Measurements from ENCODE around the gene CFAP68.

Gene CFAP68

GRCh38 chr11:111838054-111838453 is 41.3 kb upstream of the CFAP68 start:
- H3K9ac ChIP-seq (ENCODE audit: insufficient read length, low read depth) = no peak overlapping the region
- no peak for TF ChIP-seq YY1 (IDR thresholded peaks at IDR 0.05; ENCODE audit: insufficient read depth, insufficient read length)
- no peak for TF ChIP-seq ZNF274 (IDR thresholded peaks at IDR 0.05; ENCODE audit: low read depth, low read length)
- no peak for TF ChIP-seq SUZ12 (IDR thresholded peaks at IDR 0.05; ENCODE audit: extremely low read depth, insufficient read depth, insufficient read length)
- no peaks in the 10 kb centered on the region for H3K9me3 ChIP-seq (ENCODE audit: insufficient read depth, low read length)
- no peaks in the 10 kb centered on the region for H3K27me3 ChIP-seq (ENCODE audit: insufficient read depth, insufficient read length)
- H3K36me3 ChIP-seq (ENCODE audit: insufficient read depth, insufficient read length, low read length) = peaks cover 13% of the 10 kb centered on the region
- DNase-seq (ENCODE audit: low read depth, low spot score) = no peak
- no peak overlapping the region for H3K4me3 ChIP-seq (ENCODE audit: insufficient read length, low read depth)
- peaks cover 2% of the 10 kb centered on the region for H3K4me1 ChIP-seq (ENCODE audit: insufficient read depth, insufficient read length)

- no peak for TF ChIP-seq ZNF274 (IDR thresholded peaks at IDR 0.05; ENCODE audit: low read depth, low read length)
- TF ChIP-seq YY1 (IDR thresholded peaks at IDR 0.05; ENCODE audit: insufficient read depth, insufficient read length) = no peak
- no peak for TF ChIP-seq SUZ12 (IDR thresholded peaks at IDR 0.05; ENCODE audit: extremely low read depth, insufficient read depth, insufficient read length)
- H3K27me3 ChIP-seq (ENCODE audit: insufficient read depth, insufficient read length) = no peaks in the 10 kb centered on the region
- peaks cover 24% of the 10 kb centered on the region for H3K36me3 ChIP-seq (ENCODE audit: insufficient read depth, insufficient read length, low read length)
- no peak overlapping the region for H3K9ac ChIP-seq (ENCODE audit: insufficient read length, low read depth)
- no peaks in the 10 kb centered on the region for H3K9me3 ChIP-seq (ENCODE audit: insufficient read depth, low read length)
- no peak overlapping the region for H3K4me3 ChIP-seq (ENCODE audit: insufficient read length, low read depth)
- peaks cover 2% of the 10 kb centered on the region for H3K4me1 ChIP-seq (ENCODE audit: insufficient read depth, insufficient read length)
- DNase-seq (ENCODE audit: low read depth, low spot score) = no peak
Measured at GRCh38 chr11:111840143-111840542, 39.2 kb upstream of the CFAP68 start.

- Histone ChIP-seq H3K27me3 (ENCODE audit: insufficient read depth, insufficient read length) (no peaks in the 10 kb centered on the region), H3K4me3 (ENCODE audit: insufficient read length, low read depth) (no peak overlapping the region), H3K36me3 (ENCODE audit: insufficient read depth, insufficient read length, low read length) (peaks cover 22% of the 10 kb centered on the region), H3K9me3 (ENCODE audit: insufficient read depth, low read length) (no peaks in the 10 kb centered on the region), H3K9ac (ENCODE audit: insufficient read length, low read depth) (no peak overlapping the region), H3K4me1 (ENCODE audit: insufficient read depth, insufficient read length) (peaks cover 5% of the 10 kb centered on the region)
- peak; percentile 86 for DNase-seq (ENCODE audit: low read depth, low spot score)
- no peak for TF ChIP-seq SUZ12 (IDR thresholded peaks at IDR 0.05; ENCODE audit: extremely low read depth, insufficient read depth, insufficient read length)
- no peak for TF ChIP-seq ZNF274 (IDR thresholded peaks at IDR 0.05; ENCODE audit: low read depth, low read length)
- no peak for TF ChIP-seq YY1 (IDR thresholded peaks at IDR 0.05; ENCODE audit: insufficient read depth, insufficient read length)
Measured at GRCh38 chr11:111841370-111842053, 37.8 kb upstream of the CFAP68 start.

- Histone ChIP-seq H3K9me3 (ENCODE audit: insufficient read depth, low read length) (no peaks in the 10 kb centered on the region), H3K4me3 (ENCODE audit: insufficient read length, low read depth) (no peak overlapping the region), H3K9ac (ENCODE audit: insufficient read length, low read depth) (no peak overlapping the region), H3K36me3 (ENCODE audit: insufficient read depth, insufficient read length, low read length) (peaks cover 13% of the 10 kb centered on the region), H3K4me1 (ENCODE audit: insufficient read depth, insufficient read length) (peaks cover 5% of the 10 kb centered on the region), H3K27me3 (ENCODE audit: insufficient read depth, insufficient read length) (no peaks in the 10 kb centered on the region)
- TF ChIP-seq SUZ12 (IDR thresholded peaks at IDR 0.05; ENCODE audit: extremely low read depth, insufficient read depth, insufficient read length) = no peak
- no peak for TF ChIP-seq ZNF274 (IDR thresholded peaks at IDR 0.05; ENCODE audit: low read depth, low read length)
- no peak for DNase-seq (ENCODE audit: low read depth, low spot score)
Measured at GRCh38 chr11:111843661-111844060, 35.7 kb upstream of the CFAP68 start.

- Histone ChIP-seq H3K27me3 (ENCODE audit: insufficient read depth, insufficient read length) (no peaks in the 10 kb centered on the region), H3K4me3 (ENCODE audit: insufficient read length, low read depth) (no peak overlapping the region), H3K4me1 (ENCODE audit: insufficient read depth, insufficient read length) (peaks cover 2% of the 10 kb centered on the region), H3K9me3 (ENCODE audit: insufficient read depth, low read length) (no peaks in the 10 kb centered on the region), H3K36me3 (ENCODE audit: insufficient read depth, insufficient read length, low read length) (peaks cover 13% of the 10 kb centered on the region), H3K9ac (ENCODE audit: insufficient read length, low read depth) (no peak overlapping the region)
- TF ChIP-seq ZNF274 (IDR thresholded peaks at IDR 0.05; ENCODE audit: low read depth, low read length) (no peak), YY1 (IDR thresholded peaks at IDR 0.05; ENCODE audit: insufficient read depth, insufficient read length) (no peak), SUZ12 (IDR thresholded peaks at IDR 0.05; ENCODE audit: extremely low read depth, insufficient read depth, insufficient read length) (no peak)
- DNase-seq (ENCODE audit: low read depth, low spot score) = no peak
Measured at GRCh38 chr11:111845276-111846028, 33.9 kb upstream of the CFAP68 start.

- no peaks in the 10 kb centered on the region for H3K9me3 ChIP-seq (ENCODE audit: insufficient read depth, low read length)
- no peak overlapping the region for H3K9ac ChIP-seq (ENCODE audit: insufficient read length, low read depth)
- peaks cover 15% of the 10 kb centered on the region for H3K36me3 ChIP-seq (ENCODE audit: insufficient read depth, insufficient read length, low read length)
- no peak overlapping the region for H3K4me3 ChIP-seq (ENCODE audit: insufficient read length, low read depth)
- H3K27me3 ChIP-seq (ENCODE audit: insufficient read depth, insufficient read length) = no peaks in the 10 kb centered on the region
- peaks cover 2% of the 10 kb centered on the region for H3K4me1 ChIP-seq (ENCODE audit: insufficient read depth, insufficient read length)
- TF ChIP-seq SUZ12 (IDR thresholded peaks at IDR 0.05; ENCODE audit: extremely low read depth, insufficient read depth, insufficient read length) = no peak
- TF ChIP-seq YY1 (IDR thresholded peaks at IDR 0.05; ENCODE audit: insufficient read depth, insufficient read length) = no peak
- TF ChIP-seq ZNF274 (IDR thresholded peaks at IDR 0.05; ENCODE audit: low read depth, low read length) = no peak
- no peak for DNase-seq (ENCODE audit: low read depth, low spot score)
Measured at GRCh38 chr11:111846063-111846462, 33.3 kb upstream of the CFAP68 start.

GRCh38 chr11:111846636-111847035 is 32.7 kb upstream of the CFAP68 start:
- DNase-seq (ENCODE audit: low read depth, low spot score) = no peak
- Histone ChIP-seq H3K9ac (ENCODE audit: insufficient read length, low read depth) (no peak overlapping the region), H3K4me3 (ENCODE audit: insufficient read length, low read depth) (no peak overlapping the region), H3K4me1 (ENCODE audit: insufficient read depth, insufficient read length) (peaks cover 2% of the 10 kb centered on the region), H3K36me3 (ENCODE audit: insufficient read depth, insufficient read length, low read length) (peaks cover 18% of the 10 kb centered on the region), H3K27me3 (ENCODE audit: insufficient read depth, insufficient read length) (no peaks in the 10 kb centered on the region), H3K9me3 (ENCODE audit: insufficient read depth, low read length) (no peaks in the 10 kb centered on the region)
- TF ChIP-seq YY1 (IDR thresholded peaks at IDR 0.05; ENCODE audit: insufficient read depth, insufficient read length) = no peak
- no peak for TF ChIP-seq ZNF274 (IDR thresholded peaks at IDR 0.05; ENCODE audit: low read depth, low read length)
- no peak for TF ChIP-seq SUZ12 (IDR thresholded peaks at IDR 0.05; ENCODE audit: extremely low read depth, insufficient read depth, insufficient read length)

All from NT2/D1 (cell line).